Activated T-cell treated with anti-CD3 and anti-CD28 coated beads for 48 hours (primary cell): ENCODE measurements around the gene CREB3L2.
"Not testable (repeated sequence)": the region's sequence is repeated elsewhere in the genome, so short reads cannot be mapped to it uniquely, and the experiment has no call there.

Experiments used
- DNase-seq: peaks from one replicate; pipeline ENCODE4 v3.0.0-alpha.2; 2020; ENCODE audit warnings: low read depth

Gene CREB3L2

GRCh38 chr7:137987563-137987962 is 14.3 kb downstream of the CREB3L2 start:
- DNase-seq, result no peak

DNA sequence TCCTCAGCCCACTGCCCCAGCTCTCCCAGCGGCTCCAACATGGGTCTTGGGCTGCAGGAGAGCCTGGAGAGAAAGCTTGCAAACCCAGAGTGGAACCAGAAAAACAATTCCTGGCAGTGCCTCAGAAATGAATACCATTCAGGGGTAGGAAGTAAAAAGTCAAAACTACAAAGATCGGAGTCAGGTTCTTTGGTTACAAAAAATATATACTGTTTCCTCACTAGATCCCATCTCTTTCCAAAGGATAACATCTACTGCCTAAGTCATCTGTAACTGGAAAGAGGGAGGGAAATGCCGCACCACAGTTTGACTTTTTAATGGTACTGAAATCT is 14.9 kb downstream of the CREB3L2 start:
- DNase-seq, result no peak

DNA sequence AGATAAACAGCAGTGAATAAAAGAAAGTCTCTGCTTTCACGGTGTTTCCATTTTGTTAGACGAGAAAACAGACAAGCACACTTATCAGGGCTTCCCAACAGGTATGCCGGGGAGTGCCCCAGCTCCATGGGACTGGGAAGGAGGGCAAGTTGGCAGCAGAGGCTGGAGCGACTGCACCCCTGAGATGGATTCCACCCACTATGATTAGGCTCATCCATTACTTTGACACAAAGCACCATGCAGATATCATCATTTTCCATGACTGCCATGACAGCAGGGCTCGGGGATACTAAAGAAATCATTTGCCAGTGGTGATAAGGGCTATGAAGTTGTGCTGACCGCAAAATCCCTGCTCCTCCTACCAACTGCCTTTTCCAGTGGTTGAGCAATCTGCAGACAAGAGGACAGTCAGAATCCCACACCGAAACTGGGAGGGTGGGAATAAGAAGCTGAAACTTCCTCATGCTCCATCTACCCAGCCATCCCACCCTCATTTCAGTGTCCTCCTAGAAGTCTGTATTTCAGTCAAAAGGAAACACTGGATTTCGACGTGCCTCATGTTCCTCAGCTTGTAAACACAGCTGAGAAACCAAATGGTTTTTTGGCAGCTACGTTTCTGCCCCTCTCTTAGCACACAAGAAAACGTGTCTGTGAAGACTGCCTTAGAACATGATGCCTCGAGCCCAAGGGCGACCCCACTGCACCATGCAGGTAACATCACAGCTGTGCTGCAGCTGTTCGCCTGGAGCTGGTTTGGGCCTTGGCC is 15.5 kb downstream of the CREB3L2 start:
- DNase-seq, result no peak

- DNase-seq, result no peak
These were observed 16.0 kb downstream of the CREB3L2 start for GRCh38 chr7:137985897-137986251.

GRCh38 chr7:137985253-137985896 is 16.5 kb downstream of the CREB3L2 start:
- DNase-seq, result no peak

- DNase-seq, result no peak
These were observed 17.5 kb downstream of the CREB3L2 start for GRCh38 chr7:137984181-137985041.

GRCh38 chr7:137983323-137984008 is 18.4 kb downstream of the CREB3L2 start:
- no peak for DNase-seq

- DNase-seq, result not testable (repeated sequence)
These were observed 19.5 kb downstream of the CREB3L2 start for GRCh38 chr7:137982394-137982793.

GRCh38 chr7:137981668-137982067 is 20.2 kb downstream of the CREB3L2 start:
- DNase-seq, result no peak

DNA sequence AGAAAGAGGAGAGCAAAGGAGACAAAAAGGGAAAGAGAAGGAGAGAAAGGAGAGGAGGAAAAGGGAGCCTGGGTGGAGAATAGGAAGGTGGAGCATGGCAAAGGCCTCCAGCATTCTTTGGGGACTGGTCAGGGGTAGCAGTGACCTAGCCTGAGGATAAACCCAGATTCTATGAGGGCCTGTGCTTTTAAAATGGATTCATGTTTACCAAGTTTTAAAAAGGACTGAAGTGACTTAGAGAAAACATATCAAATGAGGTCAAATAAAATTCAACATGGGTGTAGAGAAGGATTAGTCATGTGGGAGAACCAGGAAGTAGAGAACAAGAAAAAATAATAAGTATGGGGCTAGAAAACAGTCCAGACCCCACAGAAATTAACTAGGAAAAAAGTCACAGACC is 20.7 kb downstream of the CREB3L2 start:
- DNase-seq, result no peak

DNA sequence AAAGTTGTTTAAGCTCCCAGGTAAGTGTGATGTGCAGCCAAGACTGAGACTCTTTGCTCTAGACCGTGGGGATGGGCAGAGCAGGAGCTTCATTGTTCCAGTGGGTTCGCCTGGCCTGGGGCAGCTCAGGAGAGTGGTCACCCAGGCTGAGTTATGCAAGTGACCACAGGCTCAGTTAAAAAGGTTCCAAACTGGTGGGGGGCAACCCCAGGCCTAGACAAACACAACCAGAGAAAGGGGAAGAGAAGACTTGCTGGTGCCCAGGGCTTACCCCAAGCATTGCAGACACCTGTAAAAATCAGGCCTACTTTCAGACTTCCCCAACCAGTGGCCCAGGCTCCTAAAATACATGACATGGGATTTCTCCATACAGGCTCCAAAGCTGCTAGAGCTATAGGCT is 21.6 kb downstream of the CREB3L2 start:
- DNase-seq, result no peak

DNA sequence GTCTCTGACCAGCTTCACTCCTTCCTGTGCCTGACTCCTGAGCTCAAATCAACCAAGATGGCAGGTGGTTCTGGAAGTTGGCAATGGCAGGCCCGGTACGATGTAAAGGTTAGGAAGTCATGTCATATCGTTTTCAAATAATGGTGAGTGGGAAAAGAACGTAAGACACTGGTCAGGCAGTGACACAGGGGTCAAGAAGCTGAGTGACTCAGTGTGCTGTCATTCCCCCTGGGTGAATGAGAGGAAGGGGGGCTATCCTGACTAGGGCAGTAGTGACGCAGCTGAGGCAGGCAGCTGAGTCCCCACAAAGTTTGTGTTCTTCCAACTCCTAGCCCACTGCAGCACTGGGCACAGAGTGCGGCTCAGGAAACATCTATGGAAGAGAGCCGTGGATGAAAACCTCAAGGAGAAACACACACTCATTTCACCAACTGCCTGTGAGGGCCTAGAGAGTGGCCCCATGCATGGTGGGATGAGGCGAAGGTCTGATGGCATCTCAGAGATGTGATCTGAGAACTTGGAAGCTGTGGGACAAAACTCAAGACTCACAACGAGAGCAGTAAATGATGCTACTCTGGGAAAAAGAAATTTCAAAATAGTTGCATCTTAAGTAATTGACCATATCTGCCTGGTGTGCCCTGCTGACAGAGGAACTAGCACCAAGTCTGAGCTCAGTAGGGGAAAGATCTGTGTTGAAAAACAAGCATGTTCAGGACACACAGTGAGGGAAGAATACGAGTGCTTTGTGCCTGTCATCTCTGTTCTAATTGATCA is 23.2 kb downstream of the CREB3L2 start:
- no peak for DNase-seq

DNA sequence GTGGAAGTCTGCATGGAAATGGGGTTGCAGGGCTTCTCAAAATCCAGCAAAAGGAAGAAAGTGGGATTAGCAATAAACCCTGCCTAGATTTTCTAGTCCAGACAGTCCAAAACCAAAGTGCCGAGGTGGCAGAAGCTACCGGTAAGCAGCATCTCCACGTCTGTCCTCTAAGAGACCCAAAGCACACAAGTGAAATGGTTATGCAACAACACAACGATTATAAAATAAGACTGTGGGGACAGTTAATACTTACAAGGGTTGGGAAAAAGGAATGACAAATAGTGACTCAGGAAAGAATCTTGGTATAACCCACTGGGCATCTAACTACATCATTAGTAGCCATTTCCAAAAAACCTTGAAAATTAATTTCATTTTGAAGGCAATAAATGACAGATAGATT is 24.7 kb downstream of the CREB3L2 start:
- no peak for DNase-seq

GRCh38 chr7:137976696-137977095 is 25.2 kb downstream of the CREB3L2 start:
- DNase-seq, result no peak

- DNase-seq, result no peak
These were observed 25.7 kb downstream of the CREB3L2 start for GRCh38 chr7:137976232-137976631.

GRCh38 chr7:137975768-137976167 is 26.1 kb downstream of the CREB3L2 start:
- DNase-seq, result no peak

GRCh38 chr7:137975221-137975620 is 26.7 kb downstream of the CREB3L2 start:
- no peak for DNase-seq

GRCh38 chr7:137974766-137975165 is 27.1 kb downstream of the CREB3L2 start:
- no peak for DNase-seq

GRCh38 chr7:137970253-137970975 is 31.5 kb downstream of the CREB3L2 start:
- no peak for DNase-seq

DNA sequence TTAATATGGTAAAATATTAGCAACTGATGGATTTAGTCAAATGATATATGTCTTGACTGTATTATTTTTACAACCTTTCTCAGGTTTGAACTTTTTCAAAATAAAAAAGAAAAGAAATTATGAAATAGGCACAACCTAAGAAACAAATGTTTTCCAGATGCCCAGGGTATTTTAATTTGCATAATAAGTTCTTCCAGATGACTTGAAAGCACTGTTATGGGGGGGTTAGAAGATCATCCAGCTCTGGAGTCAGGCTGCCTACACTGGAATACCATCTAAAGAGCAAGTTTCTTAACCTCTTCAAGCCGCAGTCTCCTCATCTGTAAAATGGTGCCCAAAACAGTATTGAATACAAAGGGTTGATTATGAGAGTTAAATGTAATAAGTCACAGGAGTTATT is 32.1 kb downstream of the CREB3L2 start:
- no peak for DNase-seq

- no peak for DNase-seq
These were observed 33.0 kb downstream of the CREB3L2 start for GRCh38 chr7:137968890-137969289.
